GM12878 (cell line): Measurements from ENCODE around the gene FXYD6. TPM values are rescaled to one million over a fixed set of nuclear protein-coding genes. Genes with fewer than 3 reads are reported as not detected.

Experiments
- ATAC-seq: fragments of 200-7000 bp; cut with Tn5 transposase; 3 replicates; pipeline ENCODE4 v1.9.1; 2020; ENCODE audit warnings: mild to moderate bottlenecking, moderate library complexity
- BruUV-seq: library from RNA; stranded (reverse); fragments of 400-500 nt; replicated peaks from 2 replicates; lab custom pipeline; 2021; lab: Mats Ljungman, UMichigan
- CTCF ChIA-PET: fragments of 300-600 bp; sonication (Branson Sonifier 250); formaldehyde crosslinking; extraction: SDS; loops from one replicate; lab custom pipeline; 2021; ENCODE audit warnings: inconsistent platforms; lab: Yijun Ruan, JAX
- POLR2A ChIA-PET: fragments of 350-600 bp; formaldehyde crosslinking; extraction: SDS; loops from one replicate; lab custom pipeline; 2021; ENCODE audit warnings: inconsistent platforms; lab: Charles Lee
- RAD21 ChIA-PET: fragments of 300-600 bp; sonication (Branson Sonifier 250); formaldehyde crosslinking; loops from one replicate; lab custom pipeline; 2023; ENCODE audit warnings: antibody characterized with exemption; ENCODE audit not compliant: unreplicated experiment; lab: Charles Lee
- SMC1A ChIA-PET: fragments of 300-600 bp; sonication (Branson Sonifier 250); formaldehyde crosslinking; loops from one replicate; lab custom pipeline; 2023; ENCODE audit not compliant: unreplicated experiment, uncharacterized antibody; lab: Charles Lee
- DNase-seq: peaks from one replicate; pipeline ENCODE4 v3.0.0-alpha.2; 2011; ENCODE audit warnings: low read depth, low spot score
- FAIRE-seq: peaks from 3 replicates; lab custom pipeline; 2011; peaks lifted over from hg19 to GRCh38; lab: Jason Lieb, UNC
- H2AFZ ChIP-seq: 2 replicates; pipeline ENCODE4 v1.6.0; 2011; ENCODE audit warnings: low read depth, low read length, control low read depth; ENCODE audit not compliant: control insufficient read depth
- H3K27ac ChIP-seq: 2 replicates; pipeline ENCODE4 v1.5.1; 2011; ENCODE audit warnings: control low read depth; ENCODE audit not compliant: control insufficient read depth, insufficient read depth
- H3K27me3 ChIP-seq, 2 experiments: replicated peaks in 1 of 2; 2 replicates each; pipeline versions ENCODE4 v1.6.0 to v1.6.1; 2011; ENCODE audit warnings: low read length in 1 of 2; ENCODE audit not compliant: control insufficient read depth in 2 of 2, insufficient read depth in 2 of 2
- H3K36me3 ChIP-seq, 2 experiments: 2 replicates each; pipeline ENCODE4 v1.5.1; 2011; ENCODE audit warnings: low read length in 1 of 2; ENCODE audit not compliant: control insufficient read depth in 2 of 2, insufficient read depth in 2 of 2
- H3K4me1 ChIP-seq: 2 replicates; pipeline ENCODE4 v1.6.1; 2011; ENCODE audit warnings: mild to moderate bottlenecking, low read length, moderate library complexity, mixed read lengths; ENCODE audit not compliant: control insufficient read depth, insufficient read depth
- H3K4me2 ChIP-seq: 2 replicates; pipeline ENCODE4 v1.6.0; 2011; ENCODE audit warnings: control low read depth; ENCODE audit not compliant: control insufficient read depth, insufficient read depth
- H3K4me3 ChIP-seq: fragments of 200-600 bp; sonication (generic); 2 replicates; pipeline ENCODE4 v1.5.1; 2016
- H3K79me2 ChIP-seq: 2 replicates; pipeline ENCODE4 v1.6.0; 2011; ENCODE audit warnings: low read length; ENCODE audit not compliant: control insufficient read depth, insufficient read depth
- H3K9ac ChIP-seq: 2 replicates; pipeline ENCODE4 v1.8.0; 2011; ENCODE audit warnings: low read length, control low read depth, mixed read lengths; ENCODE audit not compliant: control insufficient read depth, insufficient read depth
- H3K9me3 ChIP-seq: replicated peaks from 3 replicates; pipeline ENCODE4 v1.5.1; 2011; ENCODE audit warnings: mild to moderate bottlenecking, low read length; ENCODE audit not compliant: control insufficient read depth, insufficient read depth
- H4K20me1 ChIP-seq: 2 replicates; pipeline ENCODE4 v1.6.0; 2011; ENCODE audit not compliant: control insufficient read depth, insufficient read depth
- ETV6 ChIP-seq, 2 experiments: fragments of 450-650 bp in 1 of 2; IDR thresholded peaks in 1 of 2; conservative IDR thresholded peaks in 1 of 2; 2 replicates each; pipeline ENCODE4 v1.6.1; 2014; ENCODE audit warnings: antibody characterized with exemption in 1 of 2, borderline replicate concordance in 1 of 2, low read depth in 1 of 2, mild to moderate bottlenecking in 1 of 2, moderate library complexity in 1 of 2
- GATAD2B ChIP-seq: fragments of 450-650 bp; conservative IDR thresholded peaks from 2 replicates; pipeline ENCODE4 v1.6.1; 2017; ENCODE audit warnings: low read depth, mild to moderate bottlenecking, moderate library complexity
- HDGF ChIP-seq: fragments of 450-650 bp; IDR thresholded peaks from 2 replicates; pipeline ENCODE4 v1.6.1; 2016; ENCODE audit warnings: antibody characterized with exemption
- POU2F2 ChIP-seq: IDR thresholded peaks from 3 replicates; pipeline ENCODE4 v1.6.1; 2011; ENCODE audit warnings: low read depth, mild to moderate bottlenecking, low read length, borderline replicate concordance
- RCOR1 ChIP-seq: conservative IDR thresholded peaks from 2 replicates; pipeline ENCODE4 v1.6.1; 2012; ENCODE audit warnings: low read depth, low read length, improper control_type of control experiment
- RFX5 ChIP-seq: IDR thresholded peaks from 2 replicates; pipeline ENCODE4 v1.6.1; 2011; ENCODE audit warnings: low read depth, low read length, improper control_type of control experiment
- SMAD1 ChIP-seq: fragments of 450-650 bp; IDR thresholded peaks from 2 replicates; pipeline ENCODE4 v1.6.1; 2018; ENCODE audit warnings: mild to moderate bottlenecking, low read depth; ENCODE audit not compliant: partially characterized antibody
- SREBF1 ChIP-seq: IDR thresholded peaks from 2 replicates; pipeline ENCODE4 v1.6.1; 2012; ENCODE audit warnings: mild to moderate bottlenecking, low read length
- TBL1XR1 ChIP-seq: IDR thresholded peaks from 2 replicates; pipeline ENCODE4 v1.6.1; 2012; ENCODE audit warnings: low read depth, low read length, improper control_type of control experiment
- ZNF384 ChIP-seq: IDR thresholded peaks from 2 replicates; pipeline ENCODE4 v1.6.1; 2012; ENCODE audit warnings: low read depth, mild to moderate bottlenecking, low read length, improper control_type of control experiment, borderline replicate concordance
- WGBS: methylation state at CpG from one replicate; pipeline ENCODE4 v1.1.6; 2016; ENCODE audit warnings: low lambda C conversion rate; ENCODE audit not compliant: insufficient replicate concordance, insufficient coverage; ENCODE audit errors: missing lambda C conversion rate; 5-methylcytosine and 5-hydroxymethylcytosine counted together
- in situ Hi-C: fragments of 300-500 bp; cut with MboI; formaldehyde crosslinking; loops from 9 replicates; pipeline ENCODE4 v1.14.3; 2018; ENCODE audit warnings: mixed read lengths
- intact Hi-C: fragments of 100-400 bp; cut with micrococcal nuclease; formaldehyde crosslinking; loops from one replicate; pipeline ENCODE4 v1.14.2; 2022; ENCODE audit not compliant: unreplicated experiment
- polyA plus RNA-seq, 11 experiments: library from polyadenylated mRNA; depleted of rRNA in 4 of 11; unstranded in 6 of 11; stranded (reverse) in 5 of 11; fragments of >200 nt; fragmentation: Nextera tagmentation in 4 of 11; fragmentation: Illumina TruSeq in 1 of 11; extraction: Ambion mirVana in 4 of 11; extraction: Trizol in 1 of 11; gene quantifications; 1 replicate in 1 of 11; 2 replicates in 10 of 11; pipeline versions ENCODE4 v1.2.1 to v1.2.3, GENCODE V29; 2011 to 2016; ENCODE audit warnings: inconsistent platforms in 2 of 11, missing spikeins in 2 of 11, low read depth in 1 of 11
- total RNA-seq, 4 experiments: library from RNA; depleted of rRNA in 3 of 4; stranded (reverse); fragments of >200 nt in 3 of 4; fragmentation: Illumina TruSeq in 1 of 4; extraction: Trizol in 1 of 4; gene quantifications; 2 replicates each; pipeline versions ENCODE4 v1.2.1 to v1.2.3, GENCODE V29; 2013 to 2021
- TF ChIP-seq, protein P1 (sequence below): IDR thresholded peaks from 2 replicates; pipeline ENCODE4 v1.6.1; 2011; ENCODE audit warnings: low read depth, mild to moderate bottlenecking, low read length, moderate library complexity, borderline replicate concordance; ENCODE audit errors: extremely low read depth

Gene FXYD6
- total and polyA plus RNA-seq, 10 of the 15 experiments (the other 5 are each of a cell fraction or from before 2014, with no cell fraction given) = 0.09 to 2.0 (median 0.23) TPM; not detected in 2

DNA sequence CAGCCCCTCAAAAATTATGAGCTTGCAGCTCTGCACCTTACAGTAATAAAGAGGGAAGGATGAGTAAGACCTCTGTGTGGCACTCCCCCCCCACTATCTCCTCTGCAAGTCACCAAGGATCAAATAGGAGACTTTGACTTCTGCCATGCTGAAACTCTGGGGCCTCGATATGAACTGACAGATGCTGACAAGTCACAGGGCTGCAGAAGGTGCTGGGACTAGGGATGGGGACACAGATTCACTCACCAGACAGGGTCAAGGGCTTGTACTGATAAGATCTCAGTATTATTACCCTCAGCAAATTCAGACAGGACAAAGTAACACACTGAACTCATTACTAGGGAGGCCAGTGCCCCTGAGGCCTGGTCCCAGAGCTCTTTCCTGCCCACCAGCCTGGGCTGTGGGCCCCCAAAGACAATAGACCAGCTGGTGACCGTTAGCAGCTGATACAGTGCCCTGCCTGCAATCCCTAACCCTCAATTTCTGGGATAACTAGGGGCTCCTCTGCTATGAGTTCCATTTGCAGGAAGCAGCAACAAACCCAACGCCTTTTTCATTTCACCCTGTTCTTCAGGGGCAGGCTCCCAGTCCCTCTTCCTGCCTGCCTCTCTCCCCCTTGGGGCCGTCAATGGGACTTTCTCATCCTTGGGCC, 32.6 kb upstream of the FXYD6 start:
- Histone ChIP-seq H3K9ac (no peak overlapping the region), H3K4me2 (no peak overlapping the region), H3K4me1 (peaks cover 5% of the 10 kb centered on the region; the same call in 1 of the 2 replicates), H3K36me3 (no peaks in the 10 kb centered on the region), H3K9me3 (no peaks in the 10 kb centered on the region), H3K4me3 (no peak overlapping the region), H2AFZ (no peak overlapping the region), H3K79me2 (no peaks in the 10 kb centered on the region), H4K20me1 (no peaks in the 10 kb centered on the region), H3K27ac (no peak overlapping the region), H3K27me3 (no peaks in the 10 kb centered on the region; a peak in 1 of 4 replicates)
- no TSS peak for BruUV-seq
- ATAC-seq (no peak), DNase-seq (no peak), FAIRE-seq (no peak)
- POLR2A ChIA-PET = no interaction called here
- SMC1A ChIA-PET = interaction anchor here (1.1 to 5.0 kb wide), 9 partner anchors 9 to 144 kb away, joined by 3 to 30 read pairs (median 10); no protein-coding TSS in a partner anchor
- RAD21 ChIA-PET = interaction anchor here (1.2 to 2.5 kb wide), 5 partner anchors 10 to 144 kb away, joined by 4 to 14 read pairs (median 12); no protein-coding TSS in a partner anchor
- CTCF ChIA-PET = interaction anchor here (1.0 to 7.6 kb wide), 5 partner anchors 10 to 144 kb away, joined by 3 to 83 read pairs (median 7); no protein-coding TSS in a partner anchor
- WGBS = 25% methylated on average over 4 of the region's 4 CpGs
- TF ChIP-seq RCOR1 (no peak), SREBF1 (no peak), HDGF (no peak), GATAD2B (no peak), TBL1XR1 (no peak), SMAD1 (no peak), RFX5 (no peak), POU2F2 (no peak), ZNF384 (no peak), ETV6 (conservative IDR thresholded peaks at IDR 0.05 in 1 of 2, IDR thresholded peaks at IDR 0.05 in 1 of 2; ENCODE audit: borderline replicate concordance in 1 of 2, low read depth in 1 of 2) (no peak)
- TF ChIP-seq, protein P1, sequence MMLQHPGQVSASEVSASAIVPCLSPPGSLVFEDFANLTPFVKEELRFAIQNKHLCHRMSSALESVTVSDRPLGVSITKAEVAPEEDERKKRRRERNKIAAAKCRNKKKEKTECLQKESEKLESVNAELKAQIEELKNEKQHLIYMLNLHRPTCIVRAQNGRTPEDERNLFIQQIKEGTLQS = no peak
- intact Hi-C loops = no loop called here
- in situ Hi-C loops = no loop called here
